CD4-positive, alpha-beta memory T cell (primary cell): ENCODE data around the gene GLE1. TPM values are rescaled to one million over a fixed set of nuclear protein-coding genes. Genes with fewer than 3 reads are reported as not detected.

Source experiments
- CTCF ChIA-PET: fragments of 350-600 bp; sonication (Branson Sonifier 250); formaldehyde crosslinking; loops from one replicate; lab custom pipeline; 2021; ENCODE audit warnings: inconsistent platforms; ENCODE audit not compliant: partially characterized antibody; lab: Charles Lee
- POLR2A ChIA-PET: fragments of 350-600 bp; sonication (Branson Sonifier 250); formaldehyde crosslinking; loops from one replicate; lab custom pipeline; 2021; ENCODE audit not compliant: partially characterized antibody; lab: Charles Lee
- DNase-seq, 5 donors: peaks; one replicate each; pipeline versions ENCODE4 v3.0.0 to v3.0.0-alpha.2; 2020 to 2022; ENCODE audit warnings: mixed read lengths in 1 of 5
- H3K27ac ChIP-seq: one replicate; pipeline ENCODE4 v1.7.0; 2013; ENCODE audit warnings: low read depth, low read length
- H3K27me3 ChIP-seq: 2 replicates; pipeline ENCODE4 v1.7.0; 2013; ENCODE audit warnings: mild to moderate bottlenecking, low read length, moderate library complexity; ENCODE audit not compliant: insufficient read depth
- H3K36me3 ChIP-seq: 2 replicates; pipeline ENCODE4 v1.7.0; 2013; ENCODE audit warnings: mild to moderate bottlenecking, low read length, moderate library complexity; ENCODE audit not compliant: insufficient read depth
- H3K4me1 ChIP-seq: 2 replicates; pipeline ENCODE4 v1.7.0; 2013; ENCODE audit warnings: mild to moderate bottlenecking, low read length, moderate library complexity; ENCODE audit not compliant: insufficient read depth
- H3K4me3 ChIP-seq, 2 donors: one replicate each; pipeline ENCODE4 v1.7.0; 2013; ENCODE audit warnings: low read length in 2 of 2, mild to moderate bottlenecking in 1 of 2
- H3K9me3 ChIP-seq, 2 donors: one replicate each; pipeline ENCODE4 v1.7.0; 2013; ENCODE audit warnings: low read length in 2 of 2, control low read depth in 1 of 2; ENCODE audit not compliant: control insufficient read depth in 1 of 2
- H3K27ac Mint-ChIP-seq, 7 donors: one replicate each; pipeline ENCODE4 v1.8.0; 2020 to 2021; ENCODE audit warnings: mixed read lengths in 7 of 7, mild to moderate bottlenecking in 6 of 7, inconsistent platforms in 3 of 7, moderate library complexity in 3 of 7
- H3K27me3 Mint-ChIP-seq, 2 donors: one replicate each; pipeline ENCODE4 v1.8.0; 2020 to 2021; ENCODE audit warnings: mixed read lengths in 2 of 2
- H3K36me3 Mint-ChIP-seq, 2 donors: one replicate each; pipeline ENCODE4 v1.8.0; 2020 to 2021; ENCODE audit warnings: mixed read lengths in 2 of 2, inconsistent platforms in 1 of 2, mild to moderate bottlenecking in 1 of 2
- H3K4me1 Mint-ChIP-seq, 4 donors: one replicate each; pipeline ENCODE4 v1.8.0; 2020 to 2021; ENCODE audit warnings: mixed read lengths in 4 of 4, mild to moderate bottlenecking in 1 of 4
- H3K4me3 Mint-ChIP-seq, 8 donors: one replicate each; pipeline ENCODE4 v1.8.0; 2020 to 2021; ENCODE audit warnings: mixed read lengths in 8 of 8, mild to moderate bottlenecking in 7 of 8, moderate library complexity in 6 of 8, inconsistent platforms in 3 of 8
- H3K9me3 Mint-ChIP-seq, 8 donors: one replicate each; pipeline ENCODE4 v1.8.0; 2020 to 2021; ENCODE audit warnings: mixed read lengths in 8 of 8, mild to moderate bottlenecking in 5 of 8, inconsistent platforms in 3 of 8, moderate library complexity in 1 of 8
- intact Hi-C: fragments of 100-400 bp; cut with micrococcal nuclease; formaldehyde crosslinking; loops from one replicate; pipeline ENCODE4 v1.15.1; 2023
- polyA plus RNA-seq, 2 donors: library from polyadenylated mRNA; unstranded; fragments of 300-500 nt; fragmentation: Illumina TruSeq; gene quantifications; one replicate each; pipeline ENCODE4 v1.2.3, GENCODE V29; 2021
- total RNA-seq, 2 experiments: library from RNA; stranded (reverse); gene quantifications; one replicate each; pipeline ENCODE4 v1.2.3, GENCODE V29; 2021

Gene GLE1
- total and polyA plus RNA-seq, 4 experiments from 2014 or later = 22.4 to 32.2 (median 31.2) TPM

- Histone ChIP-seq H3K36me3 (peaks cover 51% of the 10 kb centered on the region), H3K9me3 (no peaks in the 10 kb centered on the region), H3K4me3 (no peak overlapping the region), H3K27ac (no peak overlapping the region), H3K4me1 (no peaks in the 10 kb centered on the region), H3K27me3 (no peaks in the 10 kb centered on the region)
- Mint-ChIP-seq H3K4me3 (no peak overlapping the region), H3K9me3 (no peaks in the 10 kb centered on the region), H3K36me3 (peaks cover 33 to 53% of the 10 kb centered on the region in 2 donors), H3K27me3 (no peaks in the 10 kb centered on the region), H3K27ac (peak overlapping the region in 3 of 7 donors; percentile 32 to 47 (median 35)), H3K4me1 (peaks cover 0 to 3% (median 0%) of the 10 kb centered on the region in 4 donors)
- intact Hi-C loops = no loop called here
- POLR2A ChIA-PET = interaction anchor here (0.6 kb wide), 1 partner anchor 173 kb away, joined by 3 read pairs; no protein-coding TSS in a partner anchor
- DNase-seq = no peak
- CTCF ChIA-PET = no interaction called here
These were observed 28.1 kb downstream of the GLE1 start for GRCh38 chr9:128532581-128532980.

GRCh38 chr9:128540634-128541360 is 36.3 kb downstream of the GLE1 start:
- H3K36me3 Mint-ChIP-seq = peaks cover 44 to 67% of the 10 kb centered on the region in 2 donors
- H3K4me1 Mint-ChIP-seq = peaks cover 3 to 5% (median 4%) of the 10 kb centered on the region in 4 donors
- ChIA-PET POLR2A (interaction anchor here (1.0 to 1.4 kb wide), 3 partner anchors 11 to 66 kb away, joined by 3 to 6 read pairs (median 5); partner anchors contain the start of gene SPTAN1), CTCF (interaction anchor here (1.9 kb wide), 1 partner anchor 11 kb away, joined by 5 read pairs; the partner anchor contains the start of gene SPTAN1)
- H3K27ac Mint-ChIP-seq = peak overlapping the region in 3 of 7 donors; percentile 53 to 77 (median 68)
- no peaks in the 10 kb centered on the region for H3K27me3 ChIP-seq
- H3K4me1 ChIP-seq = no peaks in the 10 kb centered on the region
- no peaks in the 10 kb centered on the region for H3K9me3 Mint-ChIP-seq
- no peak overlapping the region for H3K4me3 ChIP-seq
- intact Hi-C loops = no loop called here
- no peak overlapping the region for H3K4me3 Mint-ChIP-seq
- H3K27me3 Mint-ChIP-seq = no peaks in the 10 kb centered on the region
- H3K9me3 ChIP-seq = no peaks in the 10 kb centered on the region
- no peak overlapping the region for H3K27ac ChIP-seq
- DNase-seq = no peak
- H3K36me3 ChIP-seq = peaks cover 53% of the 10 kb centered on the region

GRCh38 chr9:128546504-128546903 is 42.0 kb downstream of the GLE1 start:
- Histone ChIP-seq H3K27me3 (no peaks in the 10 kb centered on the region), H3K27ac (no peak overlapping the region), H3K9me3 (no peaks in the 10 kb centered on the region), H3K4me3 (no peak overlapping the region), H3K4me1 (peaks cover 20% of the 10 kb centered on the region), H3K36me3 (peaks cover 4% of the 10 kb centered on the region)
- no peaks in the 10 kb centered on the region for H3K27me3 Mint-ChIP-seq
- no peak for DNase-seq
- no peak overlapping the region for H3K4me3 Mint-ChIP-seq
- CTCF ChIA-PET = interaction anchor here (0.7 kb wide), 1 partner anchor 79 kb away, joined by 3 read pairs; no protein-coding TSS in a partner anchor
- H3K36me3 Mint-ChIP-seq = peaks cover 8 to 20% of the 10 kb centered on the region in 2 donors
- H3K27ac Mint-ChIP-seq = no peak overlapping the region
- POLR2A ChIA-PET = interaction anchor here (0.7 kb wide), 1 partner anchor 41 kb away, joined by 4 read pairs; no protein-coding TSS in a partner anchor
- intact Hi-C loops = no loop called here
- no peaks in the 10 kb centered on the region for H3K9me3 Mint-ChIP-seq
- peaks cover 14 to 25% (median 16%) of the 10 kb centered on the region in 4 donors for H3K4me1 Mint-ChIP-seq

GRCh38 chr9:128548876-128549275 is 44.4 kb downstream of the GLE1 start:
- CTCF ChIA-PET = no interaction called here
- H3K4me1 ChIP-seq = peaks cover 32% of the 10 kb centered on the region
- no peaks in the 10 kb centered on the region for H3K9me3 ChIP-seq
- Mint-ChIP-seq H3K27me3 (no peaks in the 10 kb centered on the region), H3K36me3 (peaks cover 0 to 10% of the 10 kb centered on the region in 2 donors), H3K9me3 (peaks cover 0 to 2% (median 0%) of the 10 kb centered on the region in 8 donors), H3K27ac (peak overlapping the region in 3 of 7 donors; percentile 43 to 69 (median 51)), H3K4me1 (peaks cover 17 to 31% (median 21%) of the 10 kb centered on the region in 4 donors), H3K4me3 (peak overlapping the region in 4 of 8 donors; percentile 11 to 43 (median 28))
- no peaks in the 10 kb centered on the region for H3K27me3 ChIP-seq
- intact Hi-C loops = no loop called here
- H3K4me3 ChIP-seq = no peak overlapping the region
- POLR2A ChIA-PET = no interaction called here
- no peaks in the 10 kb centered on the region for H3K36me3 ChIP-seq
- DNase-seq = no peak
- H3K27ac ChIP-seq = no peak overlapping the region

- Histone ChIP-seq H3K4me1 (peaks cover 46% of the 10 kb centered on the region), H3K27ac (peak overlapping the region; percentile 91), H3K4me3 (no peak overlapping the region), H3K36me3 (no peaks in the 10 kb centered on the region), H3K9me3 (no peaks in the 10 kb centered on the region), H3K27me3 (no peaks in the 10 kb centered on the region)
- H3K4me3 Mint-ChIP-seq = peak overlapping the region in 7 of 8 donors; percentile 53 to 95 (median 92)
- CTCF ChIA-PET = interaction anchor here (1.1 to 2.5 kb wide), 3 partner anchors 8 to 268 kb away, joined by 3 to 11 read pairs (median 3); partner anchors contain the start of gene ENDOG
- peak overlapping the region; percentile 96 to 100 (median 99) for H3K27ac Mint-ChIP-seq
- intact Hi-C loops = loop anchor here (5.0 kb wide), 1 partner anchor 477 kb away; the partner anchor contains the start of gene SH3GLB2
- H3K4me1 Mint-ChIP-seq = peaks cover 17 to 31% (median 21%) of the 10 kb centered on the region in 4 donors
- no peak for DNase-seq
- H3K36me3 Mint-ChIP-seq = peaks cover 0 to 7% of the 10 kb centered on the region in 2 donors
- POLR2A ChIA-PET = interaction anchor here (0.6 to 5.2 kb wide), 10 partner anchors 10 to 318 kb away, joined by 3 to 59 read pairs (median 10); partner anchors contain the start of genes ENDOG, GLE1 and ZDHHC12
- peaks cover 0 to 2% (median 0%) of the 10 kb centered on the region in 8 donors for H3K9me3 Mint-ChIP-seq
- H3K27me3 Mint-ChIP-seq = no peaks in the 10 kb centered on the region
These were observed 45.7 kb downstream of the GLE1 start for GRCh38 chr9:128550226-128550625.

GRCh38 chr9:128550770-128551656 is 46.5 kb downstream of the GLE1 start:
- H3K4me1 ChIP-seq = peaks cover 54% of the 10 kb centered on the region
- Mint-ChIP-seq H3K9me3 (peaks cover 0 to 2% (median 0%) of the 10 kb centered on the region in 8 donors), H3K36me3 (peaks cover 0 to 5% of the 10 kb centered on the region in 2 donors), H3K27me3 (no peaks in the 10 kb centered on the region), H3K4me1 (peaks cover 17 to 31% (median 21%) of the 10 kb centered on the region in 4 donors), H3K27ac (peak overlapping the region; percentile 96 to 100 (median 99)), H3K4me3 (peak overlapping the region; percentile 34 to 95 (median 93))
- no peaks in the 10 kb centered on the region for H3K9me3 ChIP-seq
- peak in 1 of 5 donors; percentile 4 for DNase-seq
- intact Hi-C loops = loop anchor here (5.0 kb wide), 1 partner anchor 476 kb away; the partner anchor contains the start of gene SH3GLB2
- CTCF ChIA-PET = interaction anchor here (0.6 to 2.5 kb wide), 4 partner anchors 8 to 1246 kb away, joined by 3 to 11 read pairs (median 4); no protein-coding TSS in a partner anchor
- peak overlapping the region; percentile 91 for H3K27ac ChIP-seq
- H3K27me3 ChIP-seq = no peaks in the 10 kb centered on the region
- H3K4me3 ChIP-seq = peak overlapping the region in 1 of 2 donors; percentile 79
- no peaks in the 10 kb centered on the region for H3K36me3 ChIP-seq
- POLR2A ChIA-PET = interaction anchor here (0.6 to 5.2 kb wide), 15 partner anchors 10 to 317 kb away, joined by 3 to 59 read pairs (median 12); partner anchors contain the start of genes ENDOG, GLE1, URM1 and ZDHHC12
